Right atrium auricular region (tissue), 2 donors: ENCODE measurements around the gene OLFML2A. TPM values are rescaled to one million over a fixed set of nuclear protein-coding genes. Genes with fewer than 3 reads are reported as not detected.

Source experiments
- DNase-seq: peaks from one replicate; pipeline ENCODE4 v3.0.0-alpha.2; 2019; ENCODE audit warnings: low spot score
- H3K27ac ChIP-seq, 2 donors: fragments of 200-600 bp; sonication (generic); 1 replicate in 1 of 2; 2 replicates in 1 of 2; pipeline ENCODE4 v1.5.1; 2016 to 2019
- H3K27me3 ChIP-seq, 2 donors: fragments of 200-600 bp; sonication (generic); one replicate each; pipeline versions ENCODE4 v1.5.1 to v1.6.0; 2017 to 2019
- H3K36me3 ChIP-seq: fragments of 200-600 bp; sonication (generic); one replicate; pipeline ENCODE4 v1.5.1; 2016
- H3K4me1 ChIP-seq, 2 donors: fragments of 200-600 bp; sonication (generic); one replicate each; pipeline versions ENCODE4 v1.5.1 to v1.6.0; 2017 to 2019
- H3K4me3 ChIP-seq, 2 donors: fragments of 200-600 bp; sonication (generic); 1 replicate in 1 of 2; 2 replicates in 1 of 2; pipeline ENCODE4 v1.5.1; 2017 to 2019; ENCODE audit warnings: mild to moderate bottlenecking in 1 of 2, moderate library complexity in 1 of 2
- H3K9me3 ChIP-seq, 2 donors: fragments of 200-600 bp; sonication (generic); one replicate each; pipeline ENCODE4 v1.5.1; 2019
- total RNA-seq, 2 donors: library from RNA; depleted of rRNA; stranded (reverse); fragments of >200 nt; gene quantifications; one replicate each; pipeline ENCODE4 v1.1.0, GENCODE V29; 2016
- TF ChIP-seq, protein P1 (sequence below), 2 donors: fragments of 200-600 bp; sonication (generic); IDR thresholded peaks; one replicate each; pipeline ENCODE4 v1.5.1; 2019; ENCODE audit warnings: antibody characterized with exemption in 2 of 2

OLFML2A gene
- total RNA-seq, 2 donors from 2014 or later = 41.2 to 53.2 TPM

DNA sequence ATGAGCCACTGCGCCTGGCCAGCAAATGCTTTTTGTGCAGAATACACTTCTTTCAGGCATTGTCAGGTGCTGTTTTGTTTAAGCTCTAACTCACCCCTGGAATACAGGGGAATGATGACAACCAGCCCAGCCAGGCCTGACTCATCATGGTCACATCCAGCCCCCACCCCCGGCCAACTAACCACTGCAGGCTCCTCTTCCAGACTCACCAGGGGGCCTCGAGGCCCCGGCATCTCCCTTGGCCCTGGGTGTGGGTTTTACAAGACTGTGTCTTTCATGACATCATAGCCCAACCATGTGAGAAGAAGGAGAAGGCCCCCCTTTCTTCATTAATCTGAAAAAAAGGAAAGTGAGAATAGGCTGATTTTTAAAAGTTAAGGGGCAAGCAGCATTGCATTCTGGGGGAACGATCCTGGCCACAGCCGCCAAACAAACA is 35.5 kb downstream of the OLFML2A start:
- TF ChIP-seq, protein P1, sequence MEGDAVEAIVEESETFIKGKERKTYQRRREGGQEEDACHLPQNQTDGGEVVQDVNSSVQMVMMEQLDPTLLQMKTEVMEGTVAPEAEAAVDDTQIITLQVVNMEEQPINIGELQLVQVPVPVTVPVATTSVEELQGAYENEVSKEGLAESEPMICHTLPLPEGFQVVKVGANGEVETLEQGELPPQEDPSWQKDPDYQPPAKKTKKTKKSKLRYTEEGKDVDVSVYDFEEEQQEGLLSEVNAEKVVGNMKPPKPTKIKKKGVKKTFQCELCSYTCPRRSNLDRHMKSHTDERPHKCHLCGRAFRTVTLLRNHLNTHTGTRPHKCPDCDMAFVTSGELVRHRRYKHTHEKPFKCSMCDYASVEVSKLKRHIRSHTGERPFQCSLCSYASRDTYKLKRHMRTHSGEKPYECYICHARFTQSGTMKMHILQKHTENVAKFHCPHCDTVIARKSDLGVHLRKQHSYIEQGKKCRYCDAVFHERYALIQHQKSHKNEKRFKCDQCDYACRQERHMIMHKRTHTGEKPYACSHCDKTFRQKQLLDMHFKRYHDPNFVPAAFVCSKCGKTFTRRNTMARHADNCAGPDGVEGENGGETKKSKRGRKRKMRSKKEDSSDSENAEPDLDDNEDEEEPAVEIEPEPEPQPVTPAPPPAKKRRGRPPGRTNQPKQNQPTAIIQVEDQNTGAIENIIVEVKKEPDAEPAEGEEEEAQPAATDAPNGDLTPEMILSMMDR (IDR thresholded peaks at IDR 0.05) = no peak
- H3K9me3 ChIP-seq = no peaks in the 10 kb centered on the region
- H3K4me3 ChIP-seq = no peak overlapping the region
- H3K4me1 ChIP-seq = peaks cover 0 to 12% of the 10 kb centered on the region in 2 donors
- DNase-seq = peak; percentile 83
- H3K27ac ChIP-seq = peak overlapping the region; percentile 28 to 52
- peaks cover 5% of the 10 kb centered on the region for H3K36me3 ChIP-seq
- H3K27me3 ChIP-seq = no peaks in the 10 kb centered on the region

- peaks cover 5% of the 10 kb centered on the region for H3K36me3 ChIP-seq
- DNase-seq = no peak
- H3K4me1 ChIP-seq = peaks cover 0 to 12% of the 10 kb centered on the region in 2 donors
- TF ChIP-seq, protein P1 (IDR thresholded peaks at IDR 0.05) = no peak
- no peaks in the 10 kb centered on the region for H3K9me3 ChIP-seq
- no peak overlapping the region for H3K4me3 ChIP-seq
- peak overlapping the region; percentile 28 to 52 for H3K27ac ChIP-seq
- H3K27me3 ChIP-seq = no peaks in the 10 kb centered on the region
Measured at GRCh38 chr9:124813041-124813440, 36.1 kb downstream of the OLFML2A start.

- DNase-seq = no peak
- no peaks in the 10 kb centered on the region for H3K9me3 ChIP-seq
- H3K4me3 ChIP-seq = no peak overlapping the region
- peaks cover 0 to 12% of the 10 kb centered on the region in 2 donors for H3K4me1 ChIP-seq
- no peaks in the 10 kb centered on the region for H3K27me3 ChIP-seq
- TF ChIP-seq, protein P1 (IDR thresholded peaks at IDR 0.05) = no peak
- H3K36me3 ChIP-seq = peaks cover 5% of the 10 kb centered on the region
- peak overlapping the region; percentile 28 to 52 for H3K27ac ChIP-seq
Measured at GRCh38 chr9:124813501-124814163, 36.7 kb downstream of the OLFML2A start.

GRCh38 chr9:124814164-124814535 is 37.2 kb downstream of the OLFML2A start:
- Histone ChIP-seq H3K4me3 (no peak overlapping the region), H3K9me3 (no peaks in the 10 kb centered on the region), H3K36me3 (peaks cover 5% of the 10 kb centered on the region), H3K27me3 (no peaks in the 10 kb centered on the region), H3K27ac (no peak overlapping the region), H3K4me1 (peaks cover 0 to 12% of the 10 kb centered on the region in 2 donors)
- TF ChIP-seq, protein P1 (IDR thresholded peaks at IDR 0.05) = no peak
- DNase-seq = no peak

GRCh38 chr9:124815601-124816000 is 38.7 kb downstream of the OLFML2A start:
- no peaks in the 10 kb centered on the region for H3K36me3 ChIP-seq
- H3K9me3 ChIP-seq = no peaks in the 10 kb centered on the region
- TF ChIP-seq, protein P1 (IDR thresholded peaks at IDR 0.05) = no peak
- H3K27ac ChIP-seq = no peak overlapping the region
- peaks cover 0 to 12% of the 10 kb centered on the region in 2 donors for H3K4me1 ChIP-seq
- H3K27me3 ChIP-seq = no peaks in the 10 kb centered on the region
- H3K4me3 ChIP-seq = no peak overlapping the region
- no peak for DNase-seq
